IMR-90 (cell line): Measurements from ENCODE around the gene ATOH8. TPM values are rescaled to one million over a fixed set of nuclear protein-coding genes. Genes with fewer than 3 reads are reported as not detected.

Source experiments
- ATAC-seq: fragments of 200-7000 bp; cut with Tn5 transposase; 2 replicates; pipeline ENCODE4 v1.9.1; 2020; ENCODE audit warnings: low read depth, mild to moderate bottlenecking, moderate library complexity
- BruUV-seq: library from RNA; stranded (reverse); fragments of 400-500 nt; replicated peaks from 2 replicates; lab custom pipeline; 2021; lab: Mats Ljungman, UMichigan
- CTCF ChIA-PET: fragments of 300-600 bp; formaldehyde crosslinking; extraction: SDS; loops from one replicate; lab custom pipeline; 2021; ENCODE audit warnings: antibody characterized with exemption; lab: Yijun Ruan, JAX
- POLR2A ChIA-PET: fragments of 300-600 bp; sonication (Branson Sonifier 250); formaldehyde crosslinking; loops from one replicate; lab custom pipeline; 2022; ENCODE audit warnings: antibody characterized with exemption; ENCODE audit not compliant: unreplicated experiment; lab: Charles Lee
- DNase-seq: peaks from one replicate; pipeline ENCODE4 v3.0.0; 2013
- H2AFZ ChIP-seq: replicated peaks from 2 replicates; pipeline ENCODE3; 2013; ENCODE audit warnings: low read length, mild to moderate bottlenecking; ENCODE audit not compliant: poor library complexity
- H2AK5ac ChIP-seq: 2 replicates; pipeline ENCODE4 v1.6.1; 2013; ENCODE audit warnings: low read depth, low read length, inconsistent platforms
- H2AK9ac ChIP-seq: replicated peaks from 2 replicates; pipeline ENCODE3; 2013; ENCODE audit warnings: mild to moderate bottlenecking, low read depth, low read length, moderate library complexity; ENCODE audit not compliant: poor library complexity
- H2BK120ac ChIP-seq: 2 replicates; pipeline ENCODE4 v1.6.1; 2013; ENCODE audit warnings: low read depth, low read length, inconsistent platforms
- H2BK15ac ChIP-seq: 3 replicates; pipeline ENCODE4 v1.6.1; 2013; ENCODE audit warnings: low read depth, low read length, inconsistent platforms
- H2BK20ac ChIP-seq: 2 replicates; pipeline ENCODE4 v1.6.1; 2013; ENCODE audit warnings: low read depth, mild to moderate bottlenecking, inconsistent platforms, low read length, moderate library complexity
- H2BK5ac ChIP-seq: 2 replicates; pipeline ENCODE4 v1.6.1; 2013; ENCODE audit warnings: mild to moderate bottlenecking, low read depth, low read length, inconsistent platforms; ENCODE audit not compliant: poor library complexity, severe bottlenecking
- H3K14ac ChIP-seq: replicated peaks from 2 replicates; pipeline ENCODE4 v1.6.1; 2013; ENCODE audit warnings: low read depth, low read length, inconsistent platforms
- H3K18ac ChIP-seq: 2 replicates; pipeline ENCODE4 v1.6.1; 2013; ENCODE audit warnings: low read depth, low read length, control low read depth
- H3K23ac ChIP-seq: 2 replicates; pipeline ENCODE4 v1.6.1; 2013; ENCODE audit warnings: low read depth, low read length, inconsistent platforms
- H3K27ac ChIP-seq: 2 replicates; pipeline ENCODE4 v1.5.1; 2013; ENCODE audit warnings: mild to moderate bottlenecking, control low read depth, low read length; ENCODE audit not compliant: insufficient read depth
- H3K27me3 ChIP-seq: 2 replicates; pipeline ENCODE4 v1.6.1; 2013; ENCODE audit warnings: low read length; ENCODE audit not compliant: control insufficient read depth, insufficient read depth
- H3K36me3 ChIP-seq: 2 replicates; pipeline ENCODE4 v1.6.1; 2013; ENCODE audit warnings: low read length, mixed read lengths; ENCODE audit not compliant: control insufficient read depth, insufficient read depth
- H3K4ac ChIP-seq: 2 replicates; pipeline ENCODE4 v1.6.1; 2013; ENCODE audit warnings: low read depth, low read length, inconsistent platforms
- H3K4me1 ChIP-seq: 2 replicates; pipeline ENCODE4 v1.6.1; 2013; ENCODE audit warnings: low read length, mixed read lengths; ENCODE audit not compliant: control insufficient read depth, insufficient read depth
- H3K4me2 ChIP-seq: 2 replicates; pipeline ENCODE4 v1.6.1; 2013; ENCODE audit warnings: low read depth, mild to moderate bottlenecking, control low read depth, low read length, moderate library complexity
- H3K4me3 ChIP-seq: 2 replicates; pipeline ENCODE4 v1.5.1; 2013; ENCODE audit warnings: low read depth, mild to moderate bottlenecking, control low read depth, low read length, moderate library complexity; ENCODE audit not compliant: insufficient read depth
- H3K56ac ChIP-seq: 2 replicates; pipeline ENCODE4 v1.6.1; 2013; ENCODE audit warnings: low read length, inconsistent platforms; ENCODE audit not compliant: insufficient read depth; ENCODE audit errors: extremely low read depth
- H3K79me1 ChIP-seq, 2 experiments: 2 replicates each; pipeline ENCODE4 v1.6.1; 2013; ENCODE audit warnings: low read length in 2 of 2, inconsistent platforms in 1 of 2, low read depth in 1 of 2
- H3K9ac ChIP-seq: 2 replicates; pipeline ENCODE4 v1.6.1; 2013; ENCODE audit warnings: low read depth, low read length, control low read depth
- H3K9me1 ChIP-seq: 2 replicates; pipeline ENCODE4 v1.6.1; 2013; ENCODE audit warnings: low read length, inconsistent platforms; ENCODE audit not compliant: insufficient read depth
- H3K9me3 ChIP-seq: 2 replicates; pipeline ENCODE4 v1.6.1; 2013; ENCODE audit warnings: low read length; ENCODE audit not compliant: control insufficient read depth, insufficient read depth
- H4K20me1 ChIP-seq: 2 replicates; pipeline ENCODE4 v1.6.1; 2013; ENCODE audit warnings: low read length, inconsistent platforms; ENCODE audit not compliant: insufficient read depth
- H4K5ac ChIP-seq: 2 replicates; pipeline ENCODE4 v1.6.1; 2013; ENCODE audit warnings: mild to moderate bottlenecking, low read depth, low read length, control low read depth
- H4K8ac ChIP-seq, 2 experiments: 2 replicates each; pipeline ENCODE4 v1.6.1; 2013; ENCODE audit warnings: low read depth in 2 of 2, low read length in 2 of 2, control low read depth in 1 of 2, inconsistent platforms in 1 of 2
- H4K91ac ChIP-seq: 2 replicates; pipeline ENCODE4 v1.6.1; 2013; ENCODE audit warnings: low read depth, low read length, inconsistent platforms; ENCODE audit not compliant: insufficient read depth
- BHLHE40 ChIP-seq: fragments of 150-350 bp; IDR thresholded peaks from 2 replicates; pipeline ENCODE4 v1.6.1; 2016; ENCODE audit warnings: mild to moderate bottlenecking, low read depth, low read length
- CEBPB ChIP-seq: IDR thresholded peaks from 2 replicates; pipeline ENCODE4 v1.6.1; 2012; ENCODE audit warnings: low read depth, low read length, improper control_type of control experiment
- CHD1 ChIP-seq: IDR thresholded peaks from 2 replicates; pipeline ENCODE4 v1.6.1; 2012; ENCODE audit warnings: low read depth, low read length, improper control_type of control experiment
- CTCF ChIP-seq: conservative IDR thresholded peaks from 2 replicates; pipeline ENCODE4 v1.5.1; 2012; ENCODE audit warnings: mild to moderate bottlenecking, low read depth, low read length, improper control_type of control experiment
- ELK1 ChIP-seq: fragments of 150-350 bp; IDR thresholded peaks from 2 replicates; pipeline ENCODE4 v1.6.1; 2016; ENCODE audit warnings: low read depth, mild to moderate bottlenecking, low read length, moderate library complexity, borderline replicate concordance
- FOS ChIP-seq: fragments of 150-350 bp; IDR thresholded peaks from 2 replicates; pipeline ENCODE4 v1.6.1; 2016; ENCODE audit warnings: low read depth, low read length
- MAFK ChIP-seq: IDR thresholded peaks from 2 replicates; pipeline ENCODE4 v1.6.1; 2012; ENCODE audit warnings: low read depth, low read length, improper control_type of control experiment
- MAZ ChIP-seq: IDR thresholded peaks from 2 replicates; pipeline ENCODE4 v1.6.1; 2012; ENCODE audit warnings: low read depth, mild to moderate bottlenecking, low read length, improper control_type of control experiment, moderate library complexity, borderline replicate concordance
- MXI1 ChIP-seq: IDR thresholded peaks from 2 replicates; pipeline ENCODE4 v1.6.1; 2012; ENCODE audit warnings: low read depth, mild to moderate bottlenecking, low read length, moderate library complexity, borderline replicate concordance
- NFE2L2 ChIP-seq: fragments of 150-350 bp; IDR thresholded peaks from 2 replicates; pipeline ENCODE4 v1.6.1; 2016; ENCODE audit warnings: low read depth, mild to moderate bottlenecking, low read length
- POLR2A ChIP-seq: IDR thresholded peaks from 2 replicates; pipeline ENCODE4 v1.6.1; 2012; ENCODE audit warnings: mild to moderate bottlenecking, low read depth, low read length
- RAD21 ChIP-seq: IDR thresholded peaks from 2 replicates; pipeline ENCODE4 v1.6.1; 2012; ENCODE audit warnings: low read length, improper control_type of control experiment
- RCOR1 ChIP-seq: IDR thresholded peaks from 2 replicates; pipeline ENCODE4 v1.6.1; 2012; ENCODE audit warnings: mild to moderate bottlenecking, low read length, improper control_type of control experiment; ENCODE audit not compliant: insufficient replicate concordance
- RFX5 ChIP-seq: IDR thresholded peaks from 2 replicates; pipeline ENCODE4 v1.8.0; 2012; ENCODE audit warnings: low read depth, mild to moderate bottlenecking, low read length, moderate library complexity
- SMC3 ChIP-seq: fragments of 150-350 bp; IDR thresholded peaks from 2 replicates; pipeline ENCODE4 v1.6.1; 2016; ENCODE audit warnings: low read depth, mild to moderate bottlenecking, antibody characterized with exemption, low read length, moderate library complexity
- USF2 ChIP-seq: fragments of 150-350 bp; IDR thresholded peaks from 2 replicates; pipeline ENCODE4 v1.6.1; 2017; ENCODE audit warnings: mild to moderate bottlenecking, antibody characterized with exemption, low read length, low read depth
- WGBS, 2 experiments: methylation state at CpG; one replicate each; pipeline versions ENCODE4 v1.1.5 to v1.1.7; 2013; ENCODE audit warnings: missing lambda C conversion rate in 2 of 2; ENCODE audit not compliant: insufficient read length in 1 of 2; ENCODE audit errors: extremely low coverage in 2 of 2; 5-methylcytosine and 5-hydroxymethylcytosine counted together
- dilution Hi-C: fragments of 300-500 bp; cut with HindIII; formaldehyde crosslinking; loops from one replicate; pipeline ENCODE4 v1.14.3; 2018; ENCODE audit warnings: low sequenced_read_pairs; ENCODE audit not compliant: unreplicated experiment
- in situ Hi-C: fragments of 300-500 bp; cut with MboI; formaldehyde crosslinking; loops from 3 replicates; pipeline ENCODE4 v1.14.3; 2019; ENCODE audit warnings: low sequenced_read_pairs, inconsistent platforms, mixed read lengths
- intact Hi-C: fragments of 100-400 bp; cut with micrococcal nuclease; formaldehyde crosslinking; loops from 2 replicates; pipeline ENCODE4 v1.10.0; 2022
- polyA plus RNA-seq, 3 experiments: library from polyadenylated mRNA; depleted of rRNA; stranded (reverse); fragments of >200 nt; gene quantifications; 2 replicates each; pipeline ENCODE4 v1.2.3, GENCODE V29; 2012; ENCODE audit warnings: low replicate concordance in 1 of 3
- total RNA-seq: library from RNA; depleted of rRNA; stranded (reverse); fragments of >200 nt; gene quantifications from 2 replicates; pipeline ENCODE4 v1.2.3, GENCODE V29; 2012

Gene ATOH8
- total and polyA plus RNA-seq, 2 of the 4 experiments (the other 2 are of a cell fraction) = 7.9 to 9.0 TPM

GRCh38 chr2:85722519-85722918, 31.3 kb upstream of the ATOH8 start:
- Histone ChIP-seq H2BK120ac (no peak overlapping the region), H3K27ac (no peak overlapping the region), H4K8ac (no peak overlapping the region), H3K4me1 (peaks cover 5% of the 10 kb centered on the region), H3K14ac (no peak overlapping the region), H2AK9ac (no peak overlapping the region), H3K4ac (no peak overlapping the region), H2AK5ac (no peak overlapping the region), H2BK20ac (no peak overlapping the region), H4K20me1 (no peaks in the 10 kb centered on the region), H3K9ac (no peak overlapping the region), H2AFZ (no peak overlapping the region), H2BK5ac (no peak overlapping the region), H4K5ac (no peak overlapping the region), H3K9me1 (0 out of 2 replicates have a peak, but pooled peaks cover 3% of the 10 kb centered on the region), H3K36me3 (no peaks in the 10 kb centered on the region), H3K23ac (no peak overlapping the region), H3K4me2 (no peak overlapping the region), H3K27me3 (peaks cover 11% of the 10 kb centered on the region), H3K4me3 (no peak overlapping the region), H2BK15ac (no peak overlapping the region), H3K9me3 (no peaks in the 10 kb centered on the region; the same call in 1 of the 2 replicates), H3K79me1 (no peaks in the 10 kb centered on the region), H3K56ac (no peak overlapping the region), H3K18ac (no peak overlapping the region), H4K91ac (no peak overlapping the region)
- dilution Hi-C loops (no loop called here), intact Hi-C loops (no loop called here), in situ Hi-C loops (loop anchor here (5.0 kb wide), 1 partner anchor 355 kb away; no protein-coding TSS in a partner anchor)
- ChIA-PET POLR2A (no interaction called here), CTCF (no interaction called here)
- WGBS, 2 experiments = 63% methylated on average over 2 of the region's 6 CpGs; no CpG with 5 or more reads in 1 of the 2 experiments
- TF ChIP-seq RAD21 (no peak), CEBPB (no peak), POLR2A (no peak), RCOR1 (no peak), SMC3 (no peak), MAZ (no peak), FOS (no peak), BHLHE40 (no peak), RFX5 (no peak), MAFK (no peak), NFE2L2 (no peak), CTCF (no peak), CHD1 (no peak), USF2 (no peak), MXI1 (no peak), ELK1 (no peak)
- BruUV-seq = no TSS peak
- ATAC-seq (no peak), DNase-seq (no peak)
